Measurements from ENCODE around the gene GTF2A1.
"Not testable (repeated sequence)": the region's sequence is repeated elsewhere in the genome, so short reads cannot be mapped to it uniquely, and the experiment has no call there.

Gene GTF2A1

GRCh38 chr14:81234278-81234677 is 13.5 kb upstream of the GTF2A1 start:
- H3K27ac ChIP-seq = no peak overlapping the region
- no peak for DNase-seq (ENCODE audit: low read depth, low spot score)

- DNase-seq (ENCODE audit: low read depth, low spot score) = no peak
- H3K27ac ChIP-seq = no peak overlapping the region
These were observed 12.9 kb upstream of the GTF2A1 start for GRCh38 chr14:81233615-81234014.

GRCh38 chr14:81231540-81231939 is 10.8 kb upstream of the GTF2A1 start:
- DNase-seq (ENCODE audit: low read depth, low spot score) = no peak

GRCh38 chr14:81224222-81224621 is 3.5 kb upstream of the GTF2A1 start:
- H3K27ac ChIP-seq = no peak overlapping the region
- DNase-seq (ENCODE audit: low read depth, low spot score) = no peak

More at GRCh38 chr14:81231540-81231939, 10.8 kb upstream of the GTF2A1 start:
- no peak overlapping the region for H3K27ac ChIP-seq

- not testable (repeated sequence) for H3K27ac ChIP-seq; DNase-seq (ENCODE audit: low read depth, low spot score)
These were observed 3.0 kb upstream of the GTF2A1 start for GRCh38 chr14:81223788-81224187.

- DNase-seq (ENCODE audit: low read depth, low spot score) = no peak
- H3K27ac ChIP-seq = no peak overlapping the region
These were observed 1.9 kb upstream of the GTF2A1 start for GRCh38 chr14:81222691-81223090.

GRCh38 chr14:81222126-81222525 is 1.4 kb upstream of the GTF2A1 start:
- no peak for DNase-seq (ENCODE audit: low read depth, low spot score)
- H3K27ac ChIP-seq = peak overlapping the region; percentile 99

GRCh38 chr14:81221579-81222102 is 882 bp upstream of the GTF2A1 start:
- no peak for DNase-seq (ENCODE audit: low read depth, low spot score)
- H3K27ac ChIP-seq = peak overlapping the region; percentile 99

- DNase-seq (ENCODE audit: low read depth, low spot score) = no peak
- peak overlapping the region; percentile 99 for H3K27ac ChIP-seq
These were observed 254 bp downstream of the GTF2A1 start for GRCh38 chr14:81220580-81220829.

GRCh38 chr14:81219759-81220579 is 790 bp downstream of the GTF2A1 start:
- no peak for DNase-seq (ENCODE audit: low read depth, low spot score)

GRCh38 chr14:81219210-81219758 is 1.5 kb downstream of the GTF2A1 start:
- DNase-seq (ENCODE audit: low read depth, low spot score) = peak; percentile 85
- peak overlapping the region; percentile 99 for H3K27ac ChIP-seq

More at GRCh38 chr14:81219759-81220579, 790 bp downstream of the GTF2A1 start:
- H3K27ac ChIP-seq = peak overlapping the region; percentile 99

GRCh38 chr14:81211844-81212243 is 8.9 kb downstream of the GTF2A1 start:
- no peak for DNase-seq (ENCODE audit: low read depth, low spot score)
- H3K27ac ChIP-seq = no peak overlapping the region

GRCh38 chr14:81209167-81209836 is 11.5 kb downstream of the GTF2A1 start:
- no peak for DNase-seq (ENCODE audit: low read depth, low spot score)
- H3K27ac ChIP-seq = no peak overlapping the region

- DNase-seq (ENCODE audit: low read depth, low spot score) = no peak
- no peak overlapping the region for H3K27ac ChIP-seq
These were observed 12.3 kb downstream of the GTF2A1 start for GRCh38 chr14:81208489-81208888.

GRCh38 chr14:81206115-81206514 is 14.6 kb downstream of the GTF2A1 start:
- no peak overlapping the region for H3K27ac ChIP-seq
- DNase-seq (ENCODE audit: low read depth, low spot score) = no peak

GRCh38 chr14:81205639-81206038 is 15.1 kb downstream of the GTF2A1 start:
- no peak overlapping the region for H3K27ac ChIP-seq
- no peak for DNase-seq (ENCODE audit: low read depth, low spot score)

GRCh38 chr14:81200054-81200453 is 20.7 kb downstream of the GTF2A1 start:
- no peak overlapping the region for H3K27ac ChIP-seq
- DNase-seq (ENCODE audit: low read depth, low spot score) = no peak

- DNase-seq (ENCODE audit: low read depth, low spot score) = no peak
- H3K27ac ChIP-seq = no peak overlapping the region
These were observed 21.7 kb downstream of the GTF2A1 start for GRCh38 chr14:81199084-81199483.

GRCh38 chr14:81198651-81199050 is 22.1 kb downstream of the GTF2A1 start:
- H3K27ac ChIP-seq = no peak overlapping the region
- no peak for DNase-seq (ENCODE audit: low read depth, low spot score)

GRCh38 chr14:81193924-81194633 is 26.7 kb downstream of the GTF2A1 start:
- no peak for DNase-seq (ENCODE audit: low read depth, low spot score)
- H3K27ac ChIP-seq = peak overlapping the region; percentile 45

GRCh38 chr14:81192594-81192993 is 28.2 kb downstream of the GTF2A1 start:
- H3K27ac ChIP-seq = no peak overlapping the region

More at GRCh38 chr14:81192594-81192993, 28.2 kb downstream of the GTF2A1 start:
- no peak for DNase-seq (ENCODE audit: low read depth, low spot score)
